Trophoblast cell (in vitro differentiated cells and primary cell): ENCODE data around the gene MSGN1.

ENCODE experiments used
- DNase-seq, 2 donors: peaks; one replicate each; pipeline ENCODE4 v3.0.0-alpha.2; 2016
- H2AFZ ChIP-seq: 2 replicates; pipeline ENCODE4 v1.6.1; 2013; ENCODE audit warnings: low read length, moderate library complexity, mild to moderate bottlenecking; ENCODE audit not compliant: insufficient read depth, poor library complexity
- H2AK5ac ChIP-seq: 2 replicates; pipeline ENCODE4 v1.6.1; 2013; ENCODE audit warnings: mild to moderate bottlenecking, low read length
- H2BK120ac ChIP-seq: 2 replicates; pipeline ENCODE4 v1.6.1; 2013; ENCODE audit warnings: low read length, mild to moderate bottlenecking, moderate library complexity; ENCODE audit not compliant: insufficient read depth, poor library complexity
- H2BK12ac ChIP-seq: 2 replicates; pipeline ENCODE4 v1.6.1; 2013; ENCODE audit warnings: mild to moderate bottlenecking, low read length, moderate library complexity
- H2BK5ac ChIP-seq: 2 replicates; pipeline ENCODE4 v1.6.1; 2013; ENCODE audit warnings: low read length, low read depth, moderate library complexity, mild to moderate bottlenecking; ENCODE audit not compliant: poor library complexity
- H3K14ac ChIP-seq: 2 replicates; pipeline ENCODE4 v1.6.1; 2013; ENCODE audit warnings: mild to moderate bottlenecking, low read length
- H3K18ac ChIP-seq: 2 replicates; pipeline ENCODE4 v1.6.1; 2013; ENCODE audit warnings: mild to moderate bottlenecking, low read length
- H3K23ac ChIP-seq: 2 replicates; pipeline ENCODE4 v1.6.1; 2013; ENCODE audit warnings: low read length
- H3K27ac ChIP-seq: 2 replicates; pipeline ENCODE4 v1.5.1; 2013; ENCODE audit warnings: low read depth, mild to moderate bottlenecking, inconsistent platforms, low read length, moderate library complexity
- H3K27me3 ChIP-seq: 2 replicates; pipeline ENCODE4 v1.6.1; 2013; ENCODE audit warnings: inconsistent platforms, mild to moderate bottlenecking, low read length, moderate library complexity; ENCODE audit not compliant: insufficient read depth
- H3K36me3 ChIP-seq, 2 experiments: 1 replicate in 1 of 2; 2 replicates in 1 of 2; pipeline ENCODE4 v1.6.1; 2013; ENCODE audit warnings: low read length in 2 of 2, mild to moderate bottlenecking in 2 of 2, moderate library complexity in 1 of 2; ENCODE audit not compliant: insufficient read depth in 2 of 2, control insufficient read depth in 1 of 2
- H3K4ac ChIP-seq: 2 replicates; pipeline ENCODE4 v1.6.1; 2013; ENCODE audit warnings: low read depth, mild to moderate bottlenecking, low read length, moderate library complexity
- H3K4me1 ChIP-seq, 2 experiments: 1 replicate in 1 of 2; 2 replicates in 1 of 2; pipeline ENCODE4 v1.6.1; 2013; ENCODE audit warnings: low read length in 2 of 2, mild to moderate bottlenecking in 2 of 2, moderate library complexity in 1 of 2; ENCODE audit not compliant: insufficient read depth in 2 of 2, control insufficient read depth in 1 of 2
- H3K4me2 ChIP-seq: 2 replicates; pipeline ENCODE4 v1.6.1; 2013; ENCODE audit warnings: inconsistent platforms, mild to moderate bottlenecking, low read length, moderate library complexity
- H3K4me3 ChIP-seq: 2 replicates; pipeline ENCODE4 v1.5.1; 2013; ENCODE audit warnings: mild to moderate bottlenecking, low read depth, low read length, inconsistent platforms
- H3K79me1 ChIP-seq: one replicate; pipeline ENCODE4 v1.6.1; 2013; ENCODE audit warnings: low read length
- H3K79me2 ChIP-seq: 2 replicates; pipeline ENCODE4 v1.6.1; 2013; ENCODE audit warnings: low read length, mild to moderate bottlenecking; ENCODE audit not compliant: control insufficient read depth, insufficient read depth, poor library complexity
- H3K9ac ChIP-seq: 2 replicates; pipeline ENCODE4 v1.6.1; 2013; ENCODE audit warnings: mild to moderate bottlenecking, low read length
- H3K9me3 ChIP-seq: 2 replicates; pipeline ENCODE4 v1.6.1; 2013; ENCODE audit warnings: low read depth, mild to moderate bottlenecking, control low read depth, inconsistent platforms, low read length; ENCODE audit not compliant: insufficient read depth
- H4K12ac ChIP-seq: 2 replicates; pipeline ENCODE4 v1.6.1; 2013; ENCODE audit warnings: low read depth, mild to moderate bottlenecking, low read length, moderate library complexity
- H4K8ac ChIP-seq: 2 replicates; pipeline ENCODE4 v1.6.1; 2013; ENCODE audit warnings: low read depth, mild to moderate bottlenecking, low read length, moderate library complexity
- H4K91ac ChIP-seq: one replicate; pipeline ENCODE4 v1.6.1; 2013; ENCODE audit warnings: low read depth, mild to moderate bottlenecking, low read length, moderate library complexity
- WGBS: extraction: QIAGEN DNeasy Blood & Tissue Kit; methylation state at CpG from one replicate; pipeline ENCODE4 v1.1.7; 2013; ENCODE audit warnings: missing lambda C conversion rate; ENCODE audit not compliant: insufficient read length, insufficient coverage; ENCODE audit errors: extremely low coverage; 5-methylcytosine and 5-hydroxymethylcytosine counted together

Gene MSGN1

DNA sequence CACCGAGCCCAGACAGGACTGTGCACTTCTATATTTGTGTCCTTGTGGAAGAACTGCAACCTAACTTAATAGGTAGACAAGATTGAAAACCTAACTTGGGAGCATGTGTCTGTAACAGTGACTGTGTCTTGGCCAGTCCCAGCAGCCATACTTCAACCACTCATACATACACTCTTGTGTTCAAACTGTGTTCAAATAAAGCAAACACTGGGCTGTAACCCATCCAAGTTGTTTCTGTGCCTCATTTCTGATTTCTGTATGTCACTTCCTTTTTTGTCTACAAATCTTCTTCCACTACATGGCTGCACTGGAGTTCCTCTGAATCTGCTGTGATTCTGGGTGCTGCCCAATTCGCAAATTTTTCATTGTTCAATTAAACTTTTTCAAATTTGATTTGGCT, 31.0 kb downstream of the MSGN1 start:
- Histone ChIP-seq H3K9me3 (no peaks in the 10 kb centered on the region), H3K79me1 (no peaks in the 10 kb centered on the region), H2AFZ (no peak overlapping the region), H2BK12ac (no peak overlapping the region), H4K8ac (no peak overlapping the region), H4K91ac (no peak overlapping the region), H2AK5ac (no peak overlapping the region), H3K4me3 (no peak overlapping the region), H3K27me3 (no peaks in the 10 kb centered on the region), H3K79me2 (no peaks in the 10 kb centered on the region), H3K4me2 (no peak overlapping the region), H3K4me1 (no peaks in the 10 kb centered on the region), H3K14ac (no peak overlapping the region), H3K36me3 (no peaks in the 10 kb centered on the region), H4K12ac (no peak overlapping the region), H3K23ac (no peak overlapping the region), H2BK5ac (no peak overlapping the region), H3K27ac (no peak overlapping the region), H3K18ac (no peak overlapping the region), H2BK120ac (no peak overlapping the region), H3K9ac (no peak overlapping the region), H3K4ac (no peak overlapping the region)
- no CpG with 5 or more reads among the region's 2 CpGs for whole genome bisulfite sequencing
- DNase-seq: no peak

DNA sequence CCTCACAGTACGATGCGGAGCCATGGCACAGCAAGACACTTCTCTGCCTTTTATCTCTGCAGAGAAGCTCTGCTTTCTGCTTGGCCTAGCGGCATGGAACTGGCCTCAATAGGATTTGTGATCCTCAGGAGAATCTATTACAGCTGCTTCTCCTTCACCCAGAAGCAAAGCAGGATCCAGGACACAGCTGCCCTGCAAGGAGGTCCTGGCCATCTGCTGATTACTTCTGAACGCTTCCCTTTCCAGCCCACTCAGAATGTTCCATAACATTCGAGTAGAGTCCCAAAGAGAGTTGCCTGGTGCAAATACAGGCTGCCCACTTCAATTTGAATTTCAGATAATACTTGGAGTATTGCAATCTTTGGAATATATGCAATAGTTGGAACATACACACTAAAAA, 33.0 kb downstream of the MSGN1 start:
- Histone ChIP-seq H4K91ac (no peak overlapping the region), H3K18ac (no peak overlapping the region)
- no CpG with 5 or more reads among the region's 5 CpGs for WGBS

GRCh38 chr2:17850151-17850550, 33.9 kb downstream of the MSGN1 start:
- H3K9me3 ChIP-seq: no peaks in the 10 kb centered on the region
- H3K79me1 ChIP-seq: no peaks in the 10 kb centered on the region
- no CpG with 5 or more reads among the region's 4 CpGs for WGBS
- H3K79me2 ChIP-seq: no peaks in the 10 kb centered on the region
- no peak overlapping the region for H3K4ac ChIP-seq
- no peak overlapping the region for H3K4me3 ChIP-seq
- no peak overlapping the region for H3K27ac ChIP-seq
- no peak overlapping the region for H4K91ac ChIP-seq
- H2AK5ac ChIP-seq: no peak overlapping the region
- no peak overlapping the region for H2BK12ac ChIP-seq
- H2BK120ac ChIP-seq: no peak overlapping the region
- no peak overlapping the region for H2AFZ ChIP-seq
- H3K14ac ChIP-seq: no peak overlapping the region
- no peak overlapping the region for H4K8ac ChIP-seq
- no peak overlapping the region for H4K12ac ChIP-seq
- H2BK5ac ChIP-seq: no peak overlapping the region
- no peak overlapping the region for H3K23ac ChIP-seq
- no peak overlapping the region for H3K9ac ChIP-seq
- no peak overlapping the region for H3K18ac ChIP-seq
- no peaks in the 10 kb centered on the region for H3K27me3 ChIP-seq
- no peaks in the 10 kb centered on the region for H3K4me1 ChIP-seq
- no peak overlapping the region for H3K4me2 ChIP-seq
- no peaks in the 10 kb centered on the region for H3K36me3 ChIP-seq
- DNase-seq: no peak

More for the DNA sequence above, 33.0 kb downstream of the MSGN1 start:
- no peak for DNase-seq
- Histone ChIP-seq H3K36me3 (no peaks in the 10 kb centered on the region), H3K4me1 (no peaks in the 10 kb centered on the region), H4K12ac (no peak overlapping the region), H3K4me3 (no peak overlapping the region), H3K27me3 (no peaks in the 10 kb centered on the region), H3K4ac (no peak overlapping the region), H4K8ac (no peak overlapping the region), H2BK5ac (no peak overlapping the region), H3K9me3 (no peaks in the 10 kb centered on the region), H3K23ac (peak overlapping the region; percentile 40), H3K4me2 (no peak overlapping the region), H2BK120ac (no peak overlapping the region), H3K27ac (no peak overlapping the region), H3K79me1 (no peaks in the 10 kb centered on the region), H3K14ac (no peak overlapping the region), H2AK5ac (no peak overlapping the region), H3K9ac (no peak overlapping the region), H3K79me2 (no peaks in the 10 kb centered on the region), H2BK12ac (no peak overlapping the region), H2AFZ (no peak overlapping the region)

DNA sequence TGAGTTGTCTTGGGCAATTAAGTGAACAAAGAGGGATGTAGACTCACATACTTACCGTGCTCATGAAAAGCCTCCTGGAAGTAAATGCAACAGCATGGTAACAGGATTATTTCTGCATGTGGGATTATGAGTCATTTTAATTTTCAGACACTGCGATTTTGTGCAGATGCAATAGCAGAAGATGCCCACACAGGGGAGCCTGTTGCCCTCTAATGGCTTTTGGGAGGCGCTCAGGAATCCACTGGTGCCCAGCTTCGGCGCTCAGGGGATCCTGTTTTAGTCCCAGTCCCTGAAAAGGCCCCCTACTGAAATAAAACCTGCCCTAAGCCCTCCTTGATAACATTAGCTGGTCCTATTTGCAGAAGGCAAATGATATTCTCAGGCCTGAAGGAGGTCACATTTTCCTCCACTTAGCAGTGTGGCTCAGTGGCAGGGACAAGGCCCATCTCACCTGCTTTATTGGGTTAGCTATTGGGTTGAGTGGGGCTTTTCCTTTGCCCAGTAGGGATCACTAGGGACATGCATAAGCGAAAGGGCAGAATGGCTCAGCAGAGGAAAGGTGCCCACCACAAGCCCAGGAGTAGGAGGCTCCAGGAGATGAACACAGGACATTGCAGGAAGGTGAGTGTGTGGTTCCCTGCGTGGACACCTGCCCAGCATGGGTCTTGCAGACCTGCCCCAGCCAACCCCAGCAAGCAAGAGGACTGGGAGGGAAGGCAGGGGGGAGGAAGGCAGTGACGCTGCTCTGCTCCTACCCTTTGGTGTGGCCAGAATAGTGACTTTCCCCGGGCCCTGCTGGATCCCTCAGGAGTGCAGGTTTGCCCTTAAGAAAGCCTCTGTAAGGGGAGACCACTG, 35.7 kb downstream of the MSGN1 start:
- Histone ChIP-seq H3K4me1 (no peaks in the 10 kb centered on the region), H3K9me3 (no peaks in the 10 kb centered on the region), H4K8ac (no peak overlapping the region), H2BK5ac (no peak overlapping the region), H3K18ac (no peak overlapping the region), H3K4me3 (no peak overlapping the region), H3K79me1 (no peaks in the 10 kb centered on the region), H3K14ac (no peak overlapping the region), H2BK12ac (no peak overlapping the region), H3K4ac (no peak overlapping the region), H3K23ac (no peak overlapping the region), H3K79me2 (no peaks in the 10 kb centered on the region), H3K4me2 (no peak overlapping the region), H2BK120ac (no peak overlapping the region), H3K27ac (no peak overlapping the region), H3K27me3 (no peaks in the 10 kb centered on the region), H3K9ac (no peak overlapping the region), H3K36me3 (no peaks in the 10 kb centered on the region), H4K91ac (no peak overlapping the region), H2AK5ac (no peak overlapping the region), H2AFZ (no peak overlapping the region), H4K12ac (no peak overlapping the region)
- WGBS: no CpG with 5 or more reads among the region's 9 CpGs
- DNase-seq: peak; percentile 16 to 66
